ENCODE measurements around the gene MYMX. TPM values are rescaled to one million over a fixed set of nuclear protein-coding genes. Genes with fewer than 3 reads are reported as not detected.

The MYMX gene
- total and polyA plus RNA-seq, 2 of the 13 experiments (the other 11 are each of a cell fraction or from before 2014, with no cell fraction given) = not detected

DNA sequence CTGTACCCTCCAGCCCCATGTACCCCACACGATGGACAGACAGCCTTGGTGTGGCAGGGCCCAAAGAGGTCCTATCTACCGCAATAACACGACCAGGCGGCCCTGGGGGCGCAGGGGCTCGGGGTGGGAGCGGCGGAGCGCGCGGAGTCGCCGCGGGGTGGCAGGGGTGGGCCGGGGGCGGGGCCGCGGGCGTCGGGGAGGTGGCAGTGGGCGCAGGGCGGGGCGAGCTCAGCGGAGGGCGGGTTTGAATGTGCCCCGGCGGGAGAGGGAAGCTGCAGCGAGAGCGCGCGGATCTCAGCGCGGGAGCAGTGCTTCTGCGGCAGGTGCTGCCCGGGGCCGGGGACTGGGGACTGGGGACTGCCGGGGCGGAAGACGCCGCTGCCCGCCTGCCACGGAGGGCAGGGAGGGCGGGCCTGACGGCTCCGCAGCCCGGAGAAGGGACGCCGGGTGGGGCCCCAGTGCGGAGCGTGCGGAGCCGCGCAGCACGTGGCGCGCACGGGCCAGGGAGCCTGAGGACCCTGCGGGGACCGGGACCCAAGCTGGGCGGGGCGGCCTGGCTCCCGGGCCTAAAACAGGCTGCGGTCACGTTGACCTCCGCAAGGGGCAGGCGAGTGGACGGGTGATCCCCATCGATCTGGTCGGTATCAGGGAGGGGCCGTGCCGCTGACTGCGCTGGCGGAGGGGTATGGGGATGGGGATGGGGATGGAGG is 6.7 kb downstream of the MYMX start, which contains the start of gene SLC29A1 (continued):
- TF ChIP-seq, protein P1, sequence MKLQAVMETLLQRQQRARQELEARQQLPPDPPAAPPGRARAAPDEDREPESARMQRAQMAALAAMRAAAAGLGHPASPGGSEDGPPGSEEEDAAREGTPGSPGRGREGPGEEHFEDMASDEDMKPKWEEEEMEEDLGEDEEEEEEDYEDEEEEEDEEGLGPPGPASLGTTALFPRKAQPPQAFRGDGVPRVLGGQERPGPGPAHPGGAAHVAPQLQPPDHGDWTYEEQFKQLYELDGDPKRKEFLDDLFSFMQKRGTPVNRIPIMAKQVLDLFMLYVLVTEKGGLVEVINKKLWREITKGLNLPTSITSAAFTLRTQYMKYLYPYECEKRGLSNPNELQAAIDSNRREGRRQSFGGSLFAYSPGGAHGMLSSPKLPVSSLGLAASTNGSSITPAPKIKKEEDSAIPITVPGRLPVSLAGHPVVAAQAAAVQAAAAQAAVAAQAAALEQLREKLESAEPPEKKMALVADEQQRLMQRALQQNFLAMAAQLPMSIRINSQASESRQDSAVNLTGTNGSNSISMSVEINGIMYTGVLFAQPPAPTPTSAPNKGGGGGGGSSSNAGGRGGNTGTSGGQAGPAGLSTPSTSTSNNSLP (IDR thresholded peaks at IDR 0.05; ENCODE audit: low read depth, low read length) = 0 out of 2 replicates have a peak, but pooled peaks have one; percentile 20
- TF ChIP-seq POLR2A (IDR thresholded peaks at IDR 0.05; ENCODE audit: insufficient read depth in 1 of 2, low read depth in 2 of 2, low read length in 2 of 2) = peak in 1 of 2 experiments; percentile 55; a peak in 2 of 4 replicates
- peak; percentile 69; the same call in 1 of the 2 replicates for TF ChIP-seq ZNF773 (CRISPR knock-in tag; IDR thresholded peaks at IDR 0.05; ENCODE audit: borderline replicate concordance)
- 0 out of 2 replicates have a peak, but pooled peaks have one; percentile 55 for TF ChIP-seq MAF1 (CRISPR knock-in tag; IDR thresholded peaks at IDR 0.05; ENCODE audit: borderline replicate concordance)
- TF ChIP-seq, protein P2, sequence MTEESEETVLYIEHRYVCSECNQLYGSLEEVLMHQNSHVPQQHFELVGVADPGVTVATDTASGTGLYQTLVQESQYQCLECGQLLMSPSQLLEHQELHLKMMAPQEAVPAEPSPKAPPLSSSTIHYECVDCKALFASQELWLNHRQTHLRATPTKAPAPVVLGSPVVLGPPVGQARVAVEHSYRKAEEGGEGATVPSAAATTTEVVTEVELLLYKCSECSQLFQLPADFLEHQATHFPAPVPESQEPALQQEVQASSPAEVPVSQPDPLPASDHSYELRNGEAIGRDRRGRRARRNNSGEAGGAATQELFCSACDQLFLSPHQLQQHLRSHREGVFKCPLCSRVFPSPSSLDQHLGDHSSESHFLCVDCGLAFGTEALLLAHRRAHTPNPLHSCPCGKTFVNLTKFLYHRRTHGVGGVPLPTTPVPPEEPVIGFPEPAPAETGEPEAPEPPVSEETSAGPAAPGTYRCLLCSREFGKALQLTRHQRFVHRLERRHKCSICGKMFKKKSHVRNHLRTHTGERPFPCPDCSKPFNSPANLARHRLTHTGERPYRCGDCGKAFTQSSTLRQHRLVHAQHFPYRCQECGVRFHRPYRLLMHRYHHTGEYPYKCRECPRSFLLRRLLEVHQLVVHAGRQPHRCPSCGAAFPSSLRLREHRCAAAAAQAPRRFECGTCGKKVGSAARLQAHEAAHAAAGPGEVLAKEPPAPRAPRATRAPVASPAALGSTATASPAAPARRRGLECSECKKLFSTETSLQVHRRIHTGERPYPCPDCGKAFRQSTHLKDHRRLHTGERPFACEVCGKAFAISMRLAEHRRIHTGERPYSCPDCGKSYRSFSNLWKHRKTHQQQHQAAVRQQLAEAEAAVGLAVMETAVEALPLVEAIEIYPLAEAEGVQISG (CRISPR knock-in tag; IDR thresholded peaks at IDR 0.05) = peak; percentile 81; the same call in 1 of the 2 replicates
- TF ChIP-seq SP1 (IDR thresholded peaks at IDR 0.05) = no peak
- TF ChIP-seq SP1 (CRISPR knock-in tag; IDR thresholded peaks at IDR 0.05) = peak; percentile 11; the same call in 1 of the 2 replicates
- TF ChIP-seq ONECUT2 (CRISPR knock-in tag; IDR thresholded peaks at IDR 0.05) = peak; percentile 97
- TF ChIP-seq, protein P3, sequence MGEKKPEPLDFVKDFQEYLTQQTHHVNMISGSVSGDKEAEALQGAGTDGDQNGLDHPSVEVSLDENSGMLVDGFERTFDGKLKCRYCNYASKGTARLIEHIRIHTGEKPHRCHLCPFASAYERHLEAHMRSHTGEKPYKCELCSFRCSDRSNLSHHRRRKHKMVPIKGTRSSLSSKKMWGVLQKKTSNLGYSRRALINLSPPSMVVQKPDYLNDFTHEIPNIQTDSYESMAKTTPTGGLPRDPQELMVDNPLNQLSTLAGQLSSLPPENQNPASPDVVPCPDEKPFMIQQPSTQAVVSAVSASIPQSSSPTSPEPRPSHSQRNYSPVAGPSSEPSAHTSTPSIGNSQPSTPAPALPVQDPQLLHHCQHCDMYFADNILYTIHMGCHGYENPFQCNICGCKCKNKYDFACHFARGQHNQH (CRISPR knock-in tag; IDR thresholded peaks at IDR 0.05) = 0 out of 2 replicates have a peak, but pooled peaks have one; percentile 35
- TF ChIP-seq, protein P4, sequence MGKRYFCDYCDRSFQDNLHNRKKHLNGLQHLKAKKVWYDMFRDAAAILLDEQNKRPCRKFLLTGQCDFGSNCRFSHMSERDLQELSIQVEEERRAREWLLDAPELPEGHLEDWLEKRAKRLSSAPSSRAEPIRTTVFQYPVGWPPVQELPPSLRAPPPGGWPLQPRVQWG (CRISPR knock-in tag; IDR thresholded peaks at IDR 0.05; ENCODE audit: borderline replicate concordance, low read depth) = no peak
- TF ChIP-seq POGZ (CRISPR knock-in tag; IDR thresholded peaks at IDR 0.05) = peak; percentile 15
- TF ChIP-seq, protein P5, sequence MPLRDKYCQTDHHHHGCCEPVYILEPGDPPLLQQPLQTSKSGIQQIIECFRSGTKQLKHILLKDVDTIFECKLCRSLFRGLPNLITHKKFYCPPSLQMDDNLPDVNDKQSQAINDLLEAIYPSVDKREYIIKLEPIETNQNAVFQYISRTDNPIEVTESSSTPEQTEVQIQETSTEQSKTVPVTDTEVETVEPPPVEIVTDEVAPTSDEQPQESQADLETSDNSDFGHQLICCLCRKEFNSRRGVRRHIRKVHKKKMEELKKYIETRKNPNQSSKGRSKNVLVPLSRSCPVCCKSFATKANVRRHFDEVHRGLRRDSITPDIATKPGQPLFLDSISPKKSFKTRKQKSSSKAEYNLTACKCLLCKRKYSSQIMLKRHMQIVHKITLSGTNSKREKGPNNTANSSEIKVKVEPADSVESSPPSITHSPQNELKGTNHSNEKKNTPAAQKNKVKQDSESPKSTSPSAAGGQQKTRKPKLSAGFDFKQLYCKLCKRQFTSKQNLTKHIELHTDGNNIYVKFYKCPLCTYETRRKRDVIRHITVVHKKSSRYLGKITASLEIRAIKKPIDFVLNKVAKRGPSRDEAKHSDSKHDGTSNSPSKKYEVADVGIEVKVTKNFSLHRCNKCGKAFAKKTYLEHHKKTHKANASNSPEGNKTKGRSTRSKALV (CRISPR knock-in tag; IDR thresholded peaks at IDR 0.05) = peak; percentile 70; the same call in 1 of the 2 replicates
- 0 out of 2 replicates have a peak, but pooled peaks have one; percentile 61 for TF ChIP-seq IRX3 (CRISPR knock-in tag; IDR thresholded peaks at IDR 0.05; ENCODE audit: borderline replicate concordance, low read depth)
- TF ChIP-seq, protein P6, sequence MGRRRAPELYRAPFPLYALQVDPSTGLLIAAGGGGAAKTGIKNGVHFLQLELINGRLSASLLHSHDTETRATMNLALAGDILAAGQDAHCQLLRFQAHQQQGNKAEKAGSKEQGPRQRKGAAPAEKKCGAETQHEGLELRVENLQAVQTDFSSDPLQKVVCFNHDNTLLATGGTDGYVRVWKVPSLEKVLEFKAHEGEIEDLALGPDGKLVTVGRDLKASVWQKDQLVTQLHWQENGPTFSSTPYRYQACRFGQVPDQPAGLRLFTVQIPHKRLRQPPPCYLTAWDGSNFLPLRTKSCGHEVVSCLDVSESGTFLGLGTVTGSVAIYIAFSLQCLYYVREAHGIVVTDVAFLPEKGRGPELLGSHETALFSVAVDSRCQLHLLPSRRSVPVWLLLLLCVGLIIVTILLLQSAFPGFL (CRISPR knock-in tag; IDR thresholded peaks at IDR 0.05) = 0 out of 2 replicates have a peak, but pooled peaks have one; percentile 41
- peak; percentile 51 for TF ChIP-seq TAF1 (CRISPR knock-in tag; IDR thresholded peaks at IDR 0.05)
- TF ChIP-seq PITX1 (CRISPR knock-in tag; IDR thresholded peaks at IDR 0.05) = no peak
- TF ChIP-seq KDM5B (CRISPR knock-in tag; IDR thresholded peaks at IDR 0.05; ENCODE audit: borderline replicate concordance) = peak; percentile 87; the same call in 1 of the 2 replicates
- TF ChIP-seq ZNF253 (CRISPR knock-in tag; IDR thresholded peaks at IDR 0.05; ENCODE audit: borderline replicate concordance) = peak; percentile 75; the same call in 1 of the 2 replicates
